HCT116 (cell line): ENCODE measurements around the gene TAF10. TPM values are rescaled to one million over a fixed set of nuclear protein-coding genes. Genes with fewer than 3 reads are reported as not detected.

Source experiments
- ATAC-seq: fragments of 200-7000 bp; cut with Tn5 transposase; 2 replicates; pipeline ENCODE4 v1.9.1; 2020; ENCODE audit warnings: mild to moderate bottlenecking, moderate library complexity
- BruUV-seq: library from RNA; stranded (reverse); fragments of 400-500 nt; replicated peaks from 2 replicates; lab custom pipeline; 2021; lab: Mats Ljungman, UMichigan
- CTCF ChIA-PET: fragments of 300-600 bp; sonication (Branson Sonifier 250); formaldehyde crosslinking; loops from one replicate; lab custom pipeline; 2021; ENCODE audit warnings: antibody characterized with exemption; lab: Charles Lee
- POLR2A ChIA-PET: fragments of 300-600, 350-600 bp; sonication (Branson Sonifier 250); formaldehyde crosslinking; loops from one replicate; lab custom pipeline; 2021; ENCODE audit warnings: antibody characterized with exemption; lab: Charles Lee
- RAD21 ChIA-PET, 2 experiments: fragments of 300-600 bp; sonication (Branson Sonifier 250); formaldehyde crosslinking; loops; one replicate each; lab custom pipeline; 2023; ENCODE audit warnings: low total read pairs in 2 of 2; ENCODE audit not compliant: uncharacterized antibody in 2 of 2, unreplicated experiment in 2 of 2, low non-redundant PET in 1 of 2; lab: Charles Lee
- DNase-seq: peaks from one replicate; pipeline ENCODE4 v3.0.0-alpha.2; 2010; ENCODE audit warnings: low read depth, low spot score
- H2AFZ ChIP-seq: fragments of 200-600 bp; shearing (Covaris generic), sonication (generic); 2 replicates; pipeline ENCODE4 v1.6.1; 2017; ENCODE audit warnings: low read depth, mixed run types, mixed read lengths, antibody characterized with exemption, low read length; ENCODE audit not compliant: poor library complexity, severe bottlenecking
- H3K27ac ChIP-seq: 2 replicates; pipeline ENCODE4 v1.5.1; 2012; ENCODE audit warnings: low read depth, low read length
- H3K27me3 ChIP-seq: fragments of 200-600 bp; sonication (generic); 2 replicates; pipeline ENCODE4 v1.6.1; 2016; ENCODE audit warnings: mixed run types, low read length, mixed read lengths; ENCODE audit not compliant: insufficient read depth
- H3K36me3 ChIP-seq, 2 experiments: fragments of 200-500 bp in 1 of 2; fragments of 200-600 bp in 1 of 2; sonication (Bioruptor generic) in 1 of 2; sonication (generic) in 1 of 2; 2 replicates each; pipeline versions ENCODE4 v1.5.1 to v1.6.1; 2014 to 2016; ENCODE audit warnings: low read length in 2 of 2, inconsistent platforms in 1 of 2, mixed read lengths in 1 of 2, mixed run types in 1 of 2; ENCODE audit not compliant: insufficient read depth in 2 of 2, control insufficient read depth in 1 of 2
- H3K4me1 ChIP-seq, 2 experiments: fragments of 200-600 bp in 1 of 2; sonication (generic) in 1 of 2; 2 replicates each; pipeline versions ENCODE4 v1.5.1 to v1.6.1; 2012 to 2017; ENCODE audit warnings: low read length in 2 of 2, inconsistent platforms in 1 of 2, mild to moderate bottlenecking in 1 of 2, mixed read lengths in 1 of 2, mixed run types in 1 of 2, moderate library complexity in 1 of 2; ENCODE audit not compliant: insufficient read depth in 2 of 2, control insufficient read depth in 1 of 2
- H3K4me2 ChIP-seq: fragments of 200-600 bp; sonication (generic); 2 replicates; pipeline ENCODE4 v1.6.1; 2017; ENCODE audit warnings: mixed run types, low read length, mixed read lengths
- H3K4me3 ChIP-seq, 2 experiments: fragments of 200-600 bp in 1 of 2; sonication (generic) in 1 of 2; replicated peaks in 1 of 2; 2 replicates each; pipeline ENCODE4 v1.5.1; 2011 to 2016; ENCODE audit warnings: low read length in 2 of 2, control low read depth in 1 of 2, low read depth in 1 of 2, mild to moderate bottlenecking in 1 of 2, mixed read lengths in 1 of 2, mixed run types in 1 of 2
- H3K79me2 ChIP-seq: fragments of 200-600 bp; sonication (generic); 2 replicates; pipeline ENCODE4 v1.6.1; 2017; ENCODE audit warnings: mild to moderate bottlenecking, mixed run types, low read length, moderate library complexity, mixed read lengths; ENCODE audit not compliant: insufficient read depth
- H3K9ac ChIP-seq: fragments of 200-600 bp; sonication (generic); 2 replicates; pipeline ENCODE4 v1.6.1; 2016; ENCODE audit warnings: low read length, mixed read lengths
- H3K9me2 ChIP-seq: fragments of 200-600 bp; sonication (generic), shearing (Covaris generic); 2 replicates; pipeline ENCODE4 v1.6.1; 2017; ENCODE audit warnings: mixed run types, mild to moderate bottlenecking, moderate library complexity; ENCODE audit not compliant: insufficient read depth
- H3K9me3 ChIP-seq, 2 experiments: fragments of 200-500 bp in 1 of 2; fragments of 200-600 bp in 1 of 2; sonication (Bioruptor generic) in 1 of 2; sonication (generic) in 1 of 2; 2 replicates each; pipeline ENCODE4 v1.6.1; 2014 to 2017; ENCODE audit warnings: low read length in 2 of 2, mixed read lengths in 2 of 2, inconsistent platforms in 1 of 2, low read depth in 1 of 2, mild to moderate bottlenecking in 1 of 2, mixed run types in 1 of 2, moderate library complexity in 1 of 2; ENCODE audit not compliant: control insufficient read depth in 1 of 2, insufficient read depth in 1 of 2
- H4K20me1 ChIP-seq: fragments of 200-600 bp; sonication (generic), shearing (Covaris generic); 2 replicates; pipeline ENCODE4 v1.6.1; 2017; ENCODE audit warnings: mixed run types, mild to moderate bottlenecking, moderate library complexity; ENCODE audit not compliant: insufficient read depth
- ATF3 ChIP-seq: IDR thresholded peaks from 2 replicates; pipeline ENCODE4 v1.6.1; 2012
- CBX3 ChIP-seq: IDR thresholded peaks from 2 replicates; pipeline ENCODE4 v1.6.1; 2012; ENCODE audit warnings: low read depth
- CEBPB ChIP-seq: IDR thresholded peaks from 2 replicates; pipeline ENCODE4 v1.6.1; 2012; ENCODE audit warnings: low read depth
- ELF1 ChIP-seq: IDR thresholded peaks from 2 replicates; pipeline ENCODE4 v1.6.1; 2012; ENCODE audit warnings: low read depth, borderline replicate concordance
- EZH2 ChIP-seq: fragments of 200-600 bp; sonication (generic); IDR thresholded peaks from 2 replicates; pipeline ENCODE4 v1.6.1; 2017; ENCODE audit warnings: antibody characterized with exemption, mixed run types
- EZH2phosphoT487 ChIP-seq: fragments of 200-600 bp; IDR thresholded peaks from 2 replicates; pipeline ENCODE4 v1.6.1; 2018; ENCODE audit warnings: antibody characterized with exemption, borderline replicate concordance
- FOSL1 ChIP-seq: IDR thresholded peaks from 2 replicates; pipeline ENCODE4 v1.6.1; 2012; ENCODE audit warnings: low read depth
- JUND ChIP-seq: IDR thresholded peaks from 2 replicates; pipeline ENCODE4 v1.6.1; 2012
- REST ChIP-seq: IDR thresholded peaks from 2 replicates; pipeline ENCODE4 v1.6.1; 2012; ENCODE audit warnings: low read depth
- SIN3A ChIP-seq: IDR thresholded peaks from 2 replicates; pipeline ENCODE4 v1.6.1; 2012; ENCODE audit warnings: low read depth
- SP1 ChIP-seq: IDR thresholded peaks from 2 replicates; pipeline ENCODE4 v1.6.1; 2012; ENCODE audit warnings: low read depth
- SRF ChIP-seq: IDR thresholded peaks from 2 replicates; pipeline ENCODE4 v1.6.1; 2012; ENCODE audit warnings: low read depth
- YY1 ChIP-seq: IDR thresholded peaks from 2 replicates; pipeline ENCODE4 v1.6.1; 2011; ENCODE audit warnings: low read length, low read depth, moderate library complexity, mild to moderate bottlenecking; ENCODE audit not compliant: insufficient replicate concordance; ENCODE audit errors: extremely low read depth
- ZBTB33 ChIP-seq: IDR thresholded peaks from 2 replicates; pipeline ENCODE4 v1.6.1; 2011; ENCODE audit warnings: mild to moderate bottlenecking, low read length, moderate library complexity; ENCODE audit not compliant: insufficient replicate concordance; ENCODE audit errors: extremely low read depth
- ZFX ChIP-seq: fragments of 450-650 bp; IDR thresholded peaks from 2 replicates; pipeline ENCODE4 v1.6.1; 2017
- ZNF274 ChIP-seq: fragments of 200-500 bp; sonication (Bioruptor generic); IDR thresholded peaks from 2 replicates; pipeline ENCODE4 v1.6.1; 2014; ENCODE audit warnings: mild to moderate bottlenecking, low read depth, low read length, inconsistent platforms
- intact Hi-C: fragments of 100-400 bp; cut with micrococcal nuclease; formaldehyde crosslinking; loops from 2 replicates; pipeline ENCODE4 v1.10.0; 2022
- total RNA-seq: library from RNA; stranded (reverse); gene quantifications from one replicate; pipeline ENCODE4 v1.2.1, GENCODE V29; 2021; ENCODE audit not compliant: unreplicated experiment

The TAF10 gene
- total RNA-seq, 1 experiment from 2014 or later: 151 TPM

GRCh38 chr11:6630632-6631291 is 18.7 kb upstream of the TAF10 start:
- no peaks in the 10 kb centered on the region for H4K20me1 ChIP-seq
- RAD21 ChIA-PET: no interaction called here
- intact Hi-C loops: no loop called here
- no peak overlapping the region for H3K4me2 ChIP-seq
- H3K9me3 ChIP-seq: no peaks in the 10 kb centered on the region
- no peaks in the 10 kb centered on the region for H3K27me3 ChIP-seq
- H3K27ac ChIP-seq: no peak overlapping the region
- H3K4me3 ChIP-seq: no peak overlapping the region
- H3K36me3 ChIP-seq: no peaks in the 10 kb centered on the region
- no peaks in the 10 kb centered on the region for H3K79me2 ChIP-seq
- ATAC-seq: no peak
- CTCF ChIA-PET: no interaction called here
- H3K4me1 ChIP-seq: peaks cover 5 to 9% of the 10 kb centered on the region in 2 experiments; a peak in 3 of 4 replicates
- H3K9me2 ChIP-seq: no peaks in the 10 kb centered on the region
- TF ChIP-seq ZBTB33 (no peak), SIN3A (no peak), ELF1 (no peak), JUND (no peak), ZFX (no peak), SP1 (no peak), EZH2 (no peak), YY1 (no peak), FOSL1 (no peak), CBX3 (no peak), ZNF274 (no peak), REST (no peak), EZH2phosphoT487 (no peak), SRF (no peak), ATF3 (no peak), CEBPB (no peak)
- TF ChIP-seq, all 23 proteins: peak for 0
- POLR2A ChIA-PET: no interaction called here
- Histone ChIP-seq H3K9ac (no peak overlapping the region), H2AFZ (no peak overlapping the region)
- no TSS peak for BruUV-seq
- DNase-seq: no peak
